C4-2B (cell line): ENCODE results near the gene PREB.

Experiments used
- CTCF ChIP-seq: fragments of 450-650 bp; conservative IDR thresholded peaks from 2 replicates; pipeline ENCODE4 v1.5.1; 2017; ENCODE audit warnings: mild to moderate bottlenecking
- ZFX ChIP-seq: fragments of 450-650 bp; IDR thresholded peaks from 2 replicates; pipeline ENCODE4 v1.6.1; 2017

GRCh38 chr2:27089111-27089954 is 45.1 kb downstream of the PREB start:
- TF ChIP-seq CTCF (no peak), ZFX (no peak)
